Kidney capillary endothelial cell (primary cell): Measurements from ENCODE around the gene ATP2B3.
A peak's percentile ranks its signal among the peaks of the same experiment; 100 is the strongest.

Experiments
- DNase-seq: peaks from one replicate; pipeline ENCODE4 v3.0.0-alpha.2; 2018; ENCODE audit warnings: low spot score

ATP2B3 gene

DNA sequence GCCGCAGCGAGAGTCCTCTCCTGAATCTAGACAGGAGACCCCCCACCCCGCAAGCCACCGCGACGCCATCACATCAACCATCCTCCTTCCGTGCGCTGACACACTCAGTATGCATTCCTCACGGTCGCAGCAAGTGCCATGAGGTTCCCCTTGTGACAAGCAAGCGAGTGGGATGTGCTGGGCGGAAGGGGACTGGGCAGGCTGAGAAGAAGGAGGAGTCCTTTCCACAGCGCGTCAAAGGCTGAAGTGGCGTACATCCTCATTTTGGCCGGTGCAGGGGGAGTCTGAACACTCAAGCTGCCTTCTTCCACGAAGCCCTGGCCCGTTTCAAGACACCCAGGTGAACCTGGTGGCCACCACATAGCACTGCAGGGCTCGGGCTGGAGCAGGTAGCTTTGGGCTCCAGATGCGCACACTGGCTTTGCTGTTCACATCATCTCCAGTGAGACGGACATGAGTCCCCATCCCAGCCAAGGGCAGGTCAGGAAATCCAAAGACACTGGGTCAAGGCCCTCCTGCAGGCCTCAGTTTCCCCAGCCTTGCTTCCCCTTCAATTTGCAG, 51.1 kb downstream of the ATP2B3 start:
- no peak for DNase-seq

GRCh38 chrX:153569475-153569874, 52.0 kb downstream of the ATP2B3 start:
- no peak for DNase-seq

- DNase-seq: no peak
Observed at GRCh38 chrX:153571534-153571908, 54.1 kb downstream of the ATP2B3 start.

DNA sequence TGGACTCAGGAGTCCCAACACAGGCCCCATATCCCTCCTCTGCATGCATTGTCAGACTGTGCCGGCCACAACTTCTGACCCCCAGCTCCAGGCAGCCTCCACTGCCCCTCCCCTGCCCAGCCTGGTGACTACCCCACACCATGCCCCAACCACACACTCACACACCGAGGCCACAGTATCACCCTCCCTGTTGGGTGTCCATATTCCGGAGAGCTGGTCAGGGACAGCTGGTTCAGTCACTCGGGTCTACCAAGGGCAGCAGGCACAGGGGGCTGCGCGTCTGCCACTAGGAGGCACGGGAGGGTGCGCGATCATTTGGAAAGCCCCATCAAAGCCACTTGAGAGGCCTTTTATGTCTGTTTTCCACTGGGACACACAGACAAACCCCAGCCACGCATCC, 55.2 kb downstream of the ATP2B3 start:
- no peak for DNase-seq

GRCh38 chrX:153573984-153574383, 56.5 kb downstream of the ATP2B3 start:
- DNase-seq: no peak

GRCh38 chrX:153576239-153576870, 58.9 kb downstream of the ATP2B3 start:
- DNase-seq: no peak

GRCh38 chrX:153576961-153577360, 59.5 kb downstream of the ATP2B3 start:
- DNase-seq: no peak

- DNase-seq: no peak
Observed at GRCh38 chrX:153578200-153578835, 60.9 kb downstream of the ATP2B3 start.

- DNase-seq: no peak
Observed at GRCh38 chrX:153578889-153579288, 61.4 kb downstream of the ATP2B3 start.

DNA sequence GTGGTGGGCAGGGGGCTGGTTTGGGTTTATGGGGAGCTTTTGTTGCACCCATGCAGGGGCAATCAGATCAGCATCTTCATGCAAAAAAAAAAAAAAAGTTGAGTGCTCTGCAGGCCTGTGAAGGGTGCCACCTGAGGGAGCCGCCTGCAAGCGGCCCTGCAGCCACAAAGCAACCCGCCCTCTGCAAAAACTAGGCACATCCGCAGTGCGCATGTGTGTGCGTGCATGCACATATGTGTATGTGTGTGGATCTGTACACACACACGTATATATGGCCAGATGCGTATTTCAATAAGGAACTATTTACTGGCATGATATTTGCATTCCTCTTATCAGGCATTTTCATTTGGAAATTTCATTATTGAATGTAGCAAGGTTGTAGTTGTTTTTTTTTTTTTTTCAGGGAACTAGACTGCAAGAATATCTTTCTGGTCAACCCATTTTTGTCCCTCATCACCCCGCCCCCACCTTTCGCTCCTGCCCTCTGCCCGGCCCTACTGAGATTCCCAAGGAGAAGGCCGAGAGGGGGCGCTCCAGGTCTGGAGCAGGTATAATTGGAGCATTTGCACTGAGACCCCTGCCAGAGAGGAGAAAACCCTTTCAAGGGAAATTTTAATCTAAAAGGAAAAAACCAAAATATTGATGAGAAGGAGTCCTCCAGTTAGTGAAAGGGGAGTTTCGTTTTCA, 63.4 kb downstream of the ATP2B3 start:
- DNase-seq: no peak

- DNase-seq: peak; percentile 9
Observed at GRCh38 chrX:153582896-153583295, 65.5 kb downstream of the ATP2B3 start.

DNA sequence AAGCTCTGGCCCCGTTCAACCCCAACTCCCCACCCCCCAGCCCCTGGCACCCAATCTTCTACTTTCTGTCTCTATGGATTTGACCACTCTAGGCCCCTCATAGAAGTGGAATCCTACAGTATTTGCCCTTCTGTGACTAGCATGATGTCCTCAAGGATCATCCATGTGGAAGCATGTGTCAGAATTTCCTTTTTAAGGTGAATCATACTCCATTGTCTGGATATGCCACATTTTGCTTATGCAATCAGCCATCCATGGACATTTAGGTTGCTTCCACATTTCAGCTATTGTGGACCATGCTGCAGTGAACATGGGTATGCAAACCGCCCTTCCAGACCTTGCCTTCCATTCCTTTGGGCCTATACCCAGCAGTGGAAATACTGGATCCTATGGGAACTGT, 66.0 kb downstream of the ATP2B3 start:
- peak; percentile 22 for DNase-seq

DNA sequence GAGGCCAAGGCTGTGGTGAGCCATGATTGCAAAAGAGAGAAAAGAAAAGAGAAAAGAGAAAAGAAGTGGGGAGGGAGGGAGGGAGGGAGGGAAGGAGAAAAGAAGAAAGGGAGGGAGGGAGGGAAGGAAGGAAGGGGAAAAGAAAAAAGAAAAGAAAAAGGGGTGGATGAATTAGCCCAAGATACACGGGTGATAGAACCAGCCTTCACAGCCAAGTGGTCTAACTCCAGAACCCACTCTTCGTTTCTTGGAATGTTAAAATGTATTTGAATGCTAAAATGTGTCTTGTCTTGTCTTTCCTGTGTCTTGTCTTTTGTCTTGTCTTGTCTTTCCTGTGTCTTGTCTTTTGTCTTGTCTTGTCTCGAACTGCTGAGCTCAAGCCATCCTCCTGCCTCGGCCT, 68.4 kb downstream of the ATP2B3 start:
- DNase-seq: no peak

DNA sequence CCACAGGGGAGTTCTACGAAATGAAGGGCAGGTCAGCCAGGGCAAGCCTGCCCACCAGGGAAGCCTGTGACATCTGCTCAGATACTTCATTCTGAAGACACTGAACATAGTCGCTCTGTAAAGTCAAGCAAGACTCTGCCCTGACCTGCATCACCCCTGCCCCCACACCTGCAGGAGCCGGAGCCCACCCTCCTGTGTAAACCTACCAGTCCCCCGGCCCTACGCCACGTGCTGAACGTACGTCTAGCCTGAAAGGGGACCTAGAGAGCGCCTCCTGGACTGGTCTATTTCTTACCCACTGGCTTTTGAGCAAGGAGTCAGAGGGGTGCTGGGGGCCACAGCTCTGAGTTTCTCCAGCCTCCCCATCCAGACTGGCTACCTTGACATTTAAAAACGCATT, 69.9 kb downstream of the ATP2B3 start:
- no peak for DNase-seq

GRCh38 chrX:153588021-153588781, 70.8 kb downstream of the ATP2B3 start:
- no peak for DNase-seq

- DNase-seq: no peak
Observed at GRCh38 chrX:153588782-153589446, 71.5 kb downstream of the ATP2B3 start.

DNA sequence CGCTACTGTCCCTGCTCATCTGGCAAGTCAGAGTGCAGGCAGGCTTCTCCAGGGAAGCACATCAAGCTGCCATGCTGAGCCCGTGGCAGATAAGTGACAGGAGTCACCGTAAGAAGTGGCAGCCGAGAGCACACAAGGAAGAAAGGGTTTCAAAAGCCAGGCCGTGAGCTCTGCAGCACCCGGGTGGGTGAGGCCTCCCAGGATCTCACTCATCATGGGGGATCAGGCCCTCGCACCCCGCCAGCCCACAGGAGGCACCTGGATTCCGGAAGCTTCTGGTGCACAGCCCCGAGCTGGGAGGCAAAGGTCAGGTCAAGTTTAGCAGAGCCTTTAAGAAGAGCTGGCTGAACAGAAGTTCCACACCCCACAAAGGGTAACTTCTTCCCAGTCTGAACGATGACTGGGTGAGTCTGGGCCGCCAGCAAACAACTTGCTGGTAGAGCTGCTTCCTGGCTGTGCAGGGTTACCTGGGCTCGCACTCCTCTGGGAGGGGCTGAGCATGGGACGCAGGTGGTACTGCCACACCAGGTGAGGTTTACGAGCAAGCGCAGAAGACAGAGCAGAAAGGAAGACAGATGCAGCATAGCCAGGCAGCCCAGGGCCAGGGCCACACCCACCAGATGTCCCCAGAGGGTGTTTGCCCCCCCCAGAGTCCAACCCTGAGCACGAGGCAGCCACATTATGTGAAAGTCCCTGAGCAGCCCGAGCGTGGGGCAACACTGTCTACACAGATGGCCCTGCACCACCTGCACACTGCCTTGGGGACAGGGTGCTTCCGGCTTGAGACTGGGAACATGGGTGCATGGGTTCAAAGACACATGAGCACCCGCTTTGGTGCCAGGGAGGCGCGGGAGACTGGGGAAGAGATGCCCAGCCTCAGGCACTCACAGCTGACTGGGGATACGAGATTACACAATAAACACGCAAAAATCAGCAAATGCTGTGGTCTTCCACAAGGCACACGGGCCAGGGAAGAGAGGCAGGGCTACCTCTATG, 73.8 kb downstream of the ATP2B3 start:
- DNase-seq: no peak

GRCh38 chrX:153592091-153592833, 74.8 kb downstream of the ATP2B3 start:
- DNase-seq: no peak

DNA sequence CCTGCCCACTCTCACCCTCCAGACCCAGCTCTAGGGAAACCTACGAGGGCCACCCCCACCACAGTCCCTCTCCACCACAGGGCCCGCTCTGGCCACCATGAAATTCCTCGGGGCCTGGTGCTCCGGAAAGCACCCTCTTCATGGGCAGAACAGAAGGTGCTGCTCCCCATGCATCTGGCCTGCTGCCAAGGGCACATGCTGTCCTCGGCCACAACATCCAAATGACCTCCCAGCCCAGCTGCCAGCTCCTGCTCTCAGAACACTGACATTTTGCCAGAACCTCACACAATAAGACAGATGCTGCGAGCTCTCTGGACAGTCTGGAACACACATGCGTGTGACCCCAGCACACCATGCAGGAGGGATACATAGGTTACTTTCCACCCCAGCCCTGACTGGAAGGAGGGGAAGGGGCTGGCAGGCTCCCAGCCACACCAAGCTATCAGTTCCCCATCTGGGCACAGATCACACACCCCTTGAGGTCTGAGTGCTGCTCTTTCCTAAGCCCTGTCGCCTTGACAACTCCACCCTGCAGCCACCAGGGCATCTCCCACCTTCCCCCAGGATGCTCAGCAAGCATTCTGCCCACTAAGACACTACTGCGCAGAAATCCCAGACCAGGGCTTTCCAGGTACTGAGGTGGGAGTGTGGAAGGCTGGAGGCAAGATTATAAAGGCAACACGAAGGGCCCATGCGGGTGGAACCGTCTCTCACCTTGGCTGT, 75.7 kb downstream of the ATP2B3 start:
- DNase-seq: no peak
